Uterus (tissue), 2 donors: ENCODE results near the gene POLQ.

Source experiments
- CTCF ChIP-seq, 4 experiments: fragments of 200-600 bp in 2 of 4; fragments of 450-650 bp in 2 of 4; sonication (generic) in 2 of 4; IDR thresholded peaks; one replicate each; pipeline ENCODE4 v1.5.1; 2016 to 2019; ENCODE audit warnings: antibody characterized with exemption in 4 of 4, mild to moderate bottlenecking in 2 of 4, moderate library complexity in 1 of 4
- POLR2A ChIP-seq, 2 donors: fragments of 450-650 bp; IDR thresholded peaks; one replicate each; pipeline ENCODE4 v1.6.1; 2016; ENCODE audit warnings: antibody characterized with exemption in 2 of 2, mild to moderate bottlenecking in 1 of 2, moderate library complexity in 1 of 2

- TF ChIP-seq CTCF (IDR thresholded peaks at IDR 0.05): no peak
- TF ChIP-seq POLR2A (IDR thresholded peaks at IDR 0.05): no peak
Measured at GRCh38 chr3:121531269-121531668, 14.5 kb downstream of the POLQ start.
